Left ventricle myocardium inferior (tissue), 1 donor: ENCODE results near the gene ZNF587B. TPM values are rescaled to one million over a fixed set of nuclear protein-coding genes. Genes with fewer than 3 reads are reported as not detected.
"Not testable (repeated sequence)": the region's sequence is repeated elsewhere in the genome, so short reads cannot be mapped to it uniquely, and the experiment has no call there.

Experiments used
- DNase-seq: peaks from one replicate; pipeline ENCODE4 v3.0.0-alpha.2; 2020
- H3K27ac ChIP-seq: fragments of 200-600 bp; replicated peaks from 2 replicates; pipeline ENCODE4 v1.8.0; 2021
- H3K27me3 ChIP-seq: fragments of 200-600 bp; 2 replicates; pipeline ENCODE4 v1.8.0; 2021; ENCODE audit warnings: low read depth
- H3K36me3 ChIP-seq: fragments of 200-600 bp; 2 replicates; pipeline ENCODE4 v1.8.0; 2021
- H3K4me1 ChIP-seq: fragments of 200-600 bp; 2 replicates; pipeline ENCODE4 v1.8.0; 2021
- H3K4me3 ChIP-seq: fragments of 200-600 bp; 2 replicates; pipeline ENCODE4 v1.8.0; 2021; ENCODE audit warnings: mild to moderate bottlenecking, moderate library complexity
- H3K9me3 ChIP-seq: fragments of 200-600 bp; replicated peaks from 2 replicates; pipeline ENCODE4 v1.8.0; 2021
- CTCF ChIP-seq: fragments of 200-600 bp; IDR thresholded peaks from 2 replicates; pipeline ENCODE4 v1.8.0; 2021; ENCODE audit warnings: antibody characterized with exemption, mild to moderate bottlenecking, borderline replicate concordance
- intact Hi-C: fragments of 100-400 bp; cut with micrococcal nuclease; formaldehyde crosslinking; loops from one replicate; pipeline ENCODE4 v1.11.0; 2022
- long read RNA-seq: library from polyadenylated mRNA; unstranded; transcript quantifications from one replicate; pipeline ENCODE4 v2.0.0, GENCODE V29; 2021
- total RNA-seq: library from RNA; stranded (reverse); fragmentation: NEBNext Ultra II Directional; extraction: Animal tissue kit (Norgen Biotek cat#: 25700); gene quantifications from one replicate; pipeline ENCODE4 v1.2.1, GENCODE V29; 2021
- donor health status: DM: no; HTN: yes; CAD: no; lungs with severe emphysema.

Gene ZNF587B
- total RNA-seq, result 6.7 TPM
- long read RNA-seq, partial matches to known transcripts, result 1 of 2 reads
- long read RNA-seq, other reads (novel, unspliced or antisense), result 1 of 2 reads

- no peaks in the 10 kb centered on the region for H3K27me3 ChIP-seq
- peaks cover 42% of the 10 kb centered on the region for H3K4me1 ChIP-seq
- intact Hi-C loops, result no loop called here
- peak within 1 kb of the TSS; percentile 90 for H3K27ac ChIP-seq
- H3K9me3 ChIP-seq, result no peaks in the 10 kb centered on the region
- TF ChIP-seq CTCF, result peak; percentile 48
- H3K36me3 ChIP-seq, result no peaks in the 10 kb centered on the region
- DNase-seq, result peak; percentile 82
- peak within 1 kb of the TSS; percentile 73 for H3K4me3 ChIP-seq
These were observed at the start of gene ZNF587B for GRCh38 chr19:57830071-57830602. Gene ZNF587B, plus strand, starts transcription at chr19:57830299. Its CDS starts 230 bp downstream, at chr19:57830529.

GRCh38 chr19:57786286-57786685, 43.8 kb upstream of the ZNF587B start:
- peak overlapping the region; percentile 13 for H3K27ac ChIP-seq
- H3K36me3 ChIP-seq, result peaks cover 94% of the 10 kb centered on the region

GRCh38 chr19:57786906-57787305, 43.2 kb upstream of the ZNF587B start:
- Histone ChIP-seq H3K4me3 (no peak overlapping the region), H3K27ac (peak overlapping the region; percentile 13), H3K36me3 (peaks cover 92% of the 10 kb centered on the region), H3K9me3 (peaks cover 96% of the 10 kb centered on the region), H3K4me1 (peaks cover 24% of the 10 kb centered on the region), H3K27me3 (no peaks in the 10 kb centered on the region)
- no peak for DNase-seq
- intact Hi-C loops, result no loop called here
- no peak for TF ChIP-seq CTCF

More at GRCh38 chr19:57786286-57786685, 43.8 kb upstream of the ZNF587B start:
- no peak for DNase-seq
- H3K27me3 ChIP-seq, result no peaks in the 10 kb centered on the region
- intact Hi-C loops, result no loop called here
- peaks cover 21% of the 10 kb centered on the region for H3K4me1 ChIP-seq
- no peak overlapping the region for H3K4me3 ChIP-seq
- peaks cover 98% of the 10 kb centered on the region for H3K9me3 ChIP-seq
- no peak for TF ChIP-seq CTCF

- H3K27ac ChIP-seq, result no peak overlapping the region
- no peak for TF ChIP-seq CTCF
- peaks cover 92% of the 10 kb centered on the region for H3K36me3 ChIP-seq
- H3K4me3 ChIP-seq, result no peak overlapping the region
- peaks cover 88% of the 10 kb centered on the region for H3K9me3 ChIP-seq
- H3K4me1 ChIP-seq, result peaks cover 37% of the 10 kb centered on the region
- DNase-seq, result no peak
- intact Hi-C loops, result no loop called here
- no peaks in the 10 kb centered on the region for H3K27me3 ChIP-seq
These were observed 41.9 kb upstream of the ZNF587B start for GRCh38 chr19:57788114-57788692.

GRCh38 chr19:57789288-57789687, 40.8 kb upstream of the ZNF587B start:
- intact Hi-C loops, result no loop called here
- peaks cover 92% of the 10 kb centered on the region for H3K36me3 ChIP-seq
- H3K9me3 ChIP-seq, result peaks cover 77% of the 10 kb centered on the region

GRCh38 chr19:57796580-57796979, 33.5 kb upstream of the ZNF587B start:
- H3K27ac ChIP-seq, H3K4me3 ChIP-seq, intact Hi-C loops, H3K27me3 ChIP-seq, H3K9me3 ChIP-seq, DNase-seq: not testable (repeated sequence)
- Histone ChIP-seq H3K36me3 (peaks cover 58% of the 10 kb centered on the region), H3K4me1 (peaks cover 36% of the 10 kb centered on the region)

More at GRCh38 chr19:57789288-57789687, 40.8 kb upstream of the ZNF587B start:
- H3K27ac ChIP-seq, result no peak overlapping the region
- no peak overlapping the region for H3K4me3 ChIP-seq
- DNase-seq, result no peak
- H3K4me1 ChIP-seq, result peaks cover 44% of the 10 kb centered on the region
- no peak for TF ChIP-seq CTCF
- H3K27me3 ChIP-seq, result no peaks in the 10 kb centered on the region
